Hepatocyte (in vitro differentiated cells): ENCODE results near the gene AMHR2.

ENCODE experiments used
- CTCF ChIP-seq: fragments of 200-600 bp; sonication (generic); IDR thresholded peaks from 2 replicates; pipeline ENCODE4 v1.5.1; 2016; ENCODE audit warnings: antibody characterized with exemption, mild to moderate bottlenecking; ENCODE audit not compliant: poor library complexity
- EZH2 ChIP-seq: fragments of 200-600 bp; sonication (generic); IDR thresholded peaks from 2 replicates; pipeline ENCODE4 v1.6.1; 2016; ENCODE audit warnings: antibody characterized with exemption, mild to moderate bottlenecking, borderline replicate concordance

- TF ChIP-seq CTCF: no peak
- no peak for TF ChIP-seq EZH2
Observed at GRCh38 chr12:53478865-53479264, 55.2 kb downstream of the AMHR2 start.
